A549 (cell line): ENCODE measurements around the gene HNMT. TPM values are rescaled to one million over a fixed set of nuclear protein-coding genes. Genes with fewer than 3 reads are reported as not detected.

Experiments
- ATAC-seq, 2 experiments: fragments of 200-7000 bp in 1 of 2; fragments of >200 bp in 1 of 2; cut with Nextera tagmentation in 1 of 2; cut with Tn5 transposase in 1 of 2; 3 replicates each; pipeline versions ENCODE4 v1.8.0 to v1.9.1; 2018 to 2020; ENCODE audit warnings: mild to moderate bottlenecking in 1 of 2, moderate library complexity in 1 of 2
- CTCF ChIA-PET: fragments of 300-600 bp; sonication (Branson Sonifier 250); formaldehyde crosslinking; extraction: SDS; loops from one replicate; lab custom pipeline; 2021; ENCODE audit warnings: antibody characterized with exemption, inconsistent platforms; lab: Yijun Ruan, JAX
- POLR2A ChIA-PET: fragments of 350-600 bp; formaldehyde crosslinking; extraction: SDS; loops from one replicate; lab custom pipeline; 2021; ENCODE audit warnings: antibody characterized with exemption, inconsistent platforms; lab: Yijun Ruan, JAX
- DNase-seq, 2 experiments: peaks; one replicate each; pipeline versions ENCODE4 v3.0.0 to v3.0.0-alpha.2; 2011 to 2016; ENCODE audit warnings: low read depth in 1 of 2, low spot score in 1 of 2
- FAIRE-seq: peaks from 2 replicates; lab custom pipeline; 2011; peaks lifted over from hg19 to GRCh38; lab: Jason Lieb, UNC
- H3K27ac ChIP-seq, 2 experiments: fragments of >200 bp; sonication (Bioruptor Twin); formaldehyde crosslinking; 3 replicates each; pipeline ENCODE4 v1.5.1; 2016 to 2017
- H3K4me1 ChIP-seq: fragments of >200 bp; sonication (Bioruptor Twin); formaldehyde crosslinking; 3 replicates; pipeline ENCODE4 v1.6.1; 2016
- H3K4me2 ChIP-seq: fragments of >200 bp; sonication (Bioruptor Twin); formaldehyde crosslinking; 3 replicates; pipeline ENCODE4 v1.6.1; 2016
- H3K4me3 ChIP-seq: fragments of >200 bp; sonication (Bioruptor Twin); formaldehyde crosslinking; 3 replicates; pipeline ENCODE4 v1.5.1; 2016
- H3K9me3 ChIP-seq: fragments of >200 bp; sonication (Bioruptor Twin); formaldehyde crosslinking; 3 replicates; pipeline ENCODE4 v1.6.1; 2016
- CEBPB ChIP-seq, 2 experiments: fragments of >200 bp in 1 of 2; sonication (Bioruptor Twin) in 1 of 2; formaldehyde crosslinking in 1 of 2; IDR thresholded peaks; 2 replicates each; pipeline ENCODE4 v1.6.1; 2012 to 2016
- ESRRA ChIP-seq: fragments of 150-350 bp; IDR thresholded peaks from 2 replicates; pipeline ENCODE4 v1.6.1; 2014; ENCODE audit warnings: mild to moderate bottlenecking, low read length, borderline replicate concordance
- FOXS1 ChIP-seq: fragments of 250-450 bp; sonication (Bioruptor Pico); IDR thresholded peaks from 2 replicates; pipeline ENCODE4 v1.5.0; 2020; ENCODE audit warnings: mild to moderate bottlenecking, moderate library complexity
- HES2 ChIP-seq: fragments of >200 bp; sonication (Bioruptor Twin); formaldehyde crosslinking; IDR thresholded peaks from 2 replicates; pipeline ENCODE4 v1.6.1; 2016
- HOXB13 ChIP-seq: fragments of 250-450 bp; sonication (Bioruptor Pico); IDR thresholded peaks from 2 replicates; pipeline ENCODE4 v1.5.0; 2020; ENCODE audit warnings: low read depth, mild to moderate bottlenecking, moderate library complexity
- HOXB5 ChIP-seq: fragments of 250-450 bp; sonication (Bioruptor Pico); IDR thresholded peaks from 2 replicates; pipeline ENCODE4 v1.5.0; 2020; ENCODE audit warnings: mild to moderate bottlenecking, moderate library complexity
- KDM1A ChIP-seq: fragments of 200-600 bp; sonication (generic); IDR thresholded peaks from 2 replicates; pipeline ENCODE4 v1.6.1; 2016; ENCODE audit warnings: low read depth, mild to moderate bottlenecking
- KDM5A ChIP-seq: fragments of 200-600 bp; sonication (generic); IDR thresholded peaks from 2 replicates; pipeline ENCODE4 v1.6.1; 2016; ENCODE audit warnings: antibody characterized with exemption, mild to moderate bottlenecking
- MAFK ChIP-seq: fragments of 450-650 bp; IDR thresholded peaks from 2 replicates; pipeline ENCODE4 v1.6.1; 2014; ENCODE audit not compliant: partially characterized antibody
- MYC ChIP-seq: IDR thresholded peaks from 2 replicates; pipeline ENCODE4 v1.6.1; 2012; ENCODE audit warnings: mild to moderate bottlenecking, inconsistent platforms, low read length, improper control_type of control experiment, borderline replicate concordance
- NFE2L2 ChIP-seq: fragments of 150-350 bp; conservative IDR thresholded peaks from 2 replicates; pipeline ENCODE4 v1.6.1; 2014; ENCODE audit warnings: low read length
- NPAS2 ChIP-seq: fragments of 250-450 bp; sonication (Bioruptor Pico); IDR thresholded peaks from 2 replicates; pipeline ENCODE4 v1.8.0; 2022; ENCODE audit warnings: mild to moderate bottlenecking, moderate library complexity, borderline replicate concordance
- NR3C1 ChIP-seq: fragments of >200 bp; sonication (Bioruptor Twin); formaldehyde crosslinking; IDR thresholded peaks from 3 replicates; pipeline ENCODE4 v1.6.1; 2017
- PBX3 ChIP-seq: IDR thresholded peaks from 2 replicates; pipeline ENCODE4 v1.6.1; 2012
- POLR2A ChIP-seq: IDR thresholded peaks from 2 replicates; pipeline ENCODE4 v1.6.1; 2012; ENCODE audit warnings: mild to moderate bottlenecking, low read length
- POLR2AphosphoS2 ChIP-seq: conservative IDR thresholded peaks from 2 replicates; pipeline ENCODE4 v1.6.1; 2012; ENCODE audit warnings: low read length, improper control_type of control experiment, inconsistent platforms
- SREBF2 ChIP-seq: fragments of 450-650 bp; IDR thresholded peaks from 2 replicates; pipeline ENCODE4 v1.6.1; 2014; ENCODE audit warnings: mild to moderate bottlenecking, moderate library complexity
- TFCP2L1 ChIP-seq: fragments of 250-450 bp; sonication (Bioruptor Pico); IDR thresholded peaks from 2 replicates; pipeline ENCODE4 v1.5.0; 2021; ENCODE audit warnings: mild to moderate bottlenecking
- ZC3H11A ChIP-seq: fragments of 450-650 bp; IDR thresholded peaks from 2 replicates; pipeline ENCODE4 v1.6.1; 2014; ENCODE audit warnings: antibody characterized with exemption, mild to moderate bottlenecking
- ZFP36 ChIP-seq: fragments of 450-650 bp; IDR thresholded peaks from 2 replicates; pipeline ENCODE4 v1.6.1; 2014; ENCODE audit warnings: borderline replicate concordance; ENCODE audit not compliant: partially characterized antibody
- ZSCAN20 ChIP-seq: fragments of 250-450 bp; sonication (Bioruptor Pico); IDR thresholded peaks from 2 replicates; pipeline ENCODE4 v1.8.0; 2022; ENCODE audit warnings: mild to moderate bottlenecking, moderate library complexity
- WGBS: methylation state at CpG from one replicate; pipeline ENCODE4 v1.1.6; 2017; ENCODE audit errors: missing lambda C conversion rate; 5-methylcytosine and 5-hydroxymethylcytosine counted together
- polyA plus RNA-seq, 4 experiments: library from polyadenylated mRNA; depleted of rRNA in 3 of 4; stranded (reverse); fragments of >200 nt; fragmentation: RNase III in 1 of 4; extraction: RNeasy Plus Mini Kit Qiagen cat#74134 plus additional on column Dnase treatment in 1 of 4; gene quantifications; 2 replicates in 3 of 4; 3 replicates in 1 of 4; pipeline ENCODE4 v1.2.3, GENCODE V29; 2011 to 2017
- TF ChIP-seq, protein P1 (sequence below): fragments of 200-600 bp; sonication (generic); IDR thresholded peaks from 2 replicates; pipeline ENCODE4 v1.6.1; 2016; ENCODE audit warnings: antibody characterized with exemption, mild to moderate bottlenecking, moderate library complexity

The HNMT gene
- polyA plus RNA-seq, 2 of the 4 experiments (the other 2 are of a cell fraction), result 1.5 to 5.5 TPM

GRCh38 chr2:137981112-137981656, 16.9 kb downstream of the HNMT start:
- Histone ChIP-seq H3K9me3 (no peaks in the 10 kb centered on the region), H3K4me2 (no peak overlapping the region), H3K4me3 (no peak overlapping the region), H3K4me1 (peaks cover 11% of the 10 kb centered on the region), H3K27ac (no peak overlapping the region)
- ChIA-PET POLR2A (no interaction called here), CTCF (no interaction called here)
- TF ChIP-seq, protein P1, sequence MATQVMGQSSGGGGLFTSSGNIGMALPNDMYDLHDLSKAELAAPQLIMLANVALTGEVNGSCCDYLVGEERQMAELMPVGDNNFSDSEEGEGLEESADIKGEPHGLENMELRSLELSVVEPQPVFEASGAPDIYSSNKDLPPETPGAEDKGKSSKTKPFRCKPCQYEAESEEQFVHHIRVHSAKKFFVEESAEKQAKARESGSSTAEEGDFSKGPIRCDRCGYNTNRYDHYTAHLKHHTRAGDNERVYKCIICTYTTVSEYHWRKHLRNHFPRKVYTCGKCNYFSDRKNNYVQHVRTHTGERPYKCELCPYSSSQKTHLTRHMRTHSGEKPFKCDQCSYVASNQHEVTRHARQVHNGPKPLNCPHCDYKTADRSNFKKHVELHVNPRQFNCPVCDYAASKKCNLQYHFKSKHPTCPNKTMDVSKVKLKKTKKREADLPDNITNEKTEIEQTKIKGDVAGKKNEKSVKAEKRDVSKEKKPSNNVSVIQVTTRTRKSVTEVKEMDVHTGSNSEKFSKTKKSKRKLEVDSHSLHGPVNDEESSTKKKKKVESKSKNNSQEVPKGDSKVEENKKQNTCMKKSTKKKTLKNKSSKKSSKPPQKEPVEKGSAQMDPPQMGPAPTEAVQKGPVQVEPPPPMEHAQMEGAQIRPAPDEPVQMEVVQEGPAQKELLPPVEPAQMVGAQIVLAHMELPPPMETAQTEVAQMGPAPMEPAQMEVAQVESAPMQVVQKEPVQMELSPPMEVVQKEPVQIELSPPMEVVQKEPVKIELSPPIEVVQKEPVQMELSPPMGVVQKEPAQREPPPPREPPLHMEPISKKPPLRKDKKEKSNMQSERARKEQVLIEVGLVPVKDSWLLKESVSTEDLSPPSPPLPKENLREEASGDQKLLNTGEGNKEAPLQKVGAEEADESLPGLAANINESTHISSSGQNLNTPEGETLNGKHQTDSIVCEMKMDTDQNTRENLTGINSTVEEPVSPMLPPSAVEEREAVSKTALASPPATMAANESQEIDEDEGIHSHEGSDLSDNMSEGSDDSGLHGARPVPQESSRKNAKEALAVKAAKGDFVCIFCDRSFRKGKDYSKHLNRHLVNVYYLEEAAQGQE, result no peak
- TF ChIP-seq CEBPB (IDR thresholded peaks at IDR 0.05), result no peak
- no peak for TF ChIP-seq ESRRA
- no peak for TF ChIP-seq NR3C1
- TF ChIP-seq TFCP2L1, result no peak
- no peak for TF ChIP-seq PBX3
- TF ChIP-seq HOXB13 (CRISPR knock-in tag), result no peak
- TF ChIP-seq ZFP36, result no peak
- TF ChIP-seq POLR2AphosphoS2, result no peak
- no peak for TF ChIP-seq FOXS1 (CRISPR knock-in tag)
- TF ChIP-seq POLR2A, result no peak
- TF ChIP-seq ZSCAN20 (CRISPR knock-in tag), result no peak
- TF ChIP-seq MAFK, result no peak
- no peak for TF ChIP-seq KDM1A
- 86% methylated on average over 11 of the region's 11 CpGs for WGBS
- DNase-seq (no peak), FAIRE-seq (no peak), ATAC-seq (no peak)

DNA sequence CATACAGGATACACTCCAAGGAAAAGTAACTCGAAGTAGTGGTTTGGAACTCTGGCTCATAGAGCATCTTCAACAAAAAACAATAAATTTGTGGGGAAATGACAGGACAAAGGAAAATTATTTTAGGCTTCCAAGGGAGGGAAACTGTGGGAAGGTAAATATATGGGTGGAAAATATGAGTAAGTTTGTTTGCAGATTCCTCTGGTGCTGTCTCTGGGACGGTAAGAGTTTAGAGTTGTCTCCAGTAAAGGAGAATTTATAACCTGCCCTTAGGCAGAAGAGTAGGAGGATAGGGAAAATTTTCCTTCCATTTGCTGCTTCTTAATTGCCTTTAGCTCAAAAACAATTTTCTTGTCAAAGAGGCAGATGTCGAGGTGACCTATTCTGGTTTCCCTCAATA, 19.3 kb downstream of the HNMT start:
- TF ChIP-seq NPAS2 (CRISPR knock-in tag), result no peak
- TF ChIP-seq SREBF2, result no peak
- no peak for TF ChIP-seq MYC
- no peak for TF ChIP-seq HOXB5 (CRISPR knock-in tag)
- TF ChIP-seq NFE2L2, result no peak
- no peak for TF ChIP-seq MAFK
- no peak for TF ChIP-seq TFCP2L1
- no peak for TF ChIP-seq ZC3H11A
- CTCF ChIA-PET, result no interaction called here
- ATAC-seq, result peak in 1 of 2 experiments; percentile 33; a peak in 2 of 6 replicates
- Histone ChIP-seq H3K4me2 (peak overlapping the region; percentile 40), H3K27ac (no peak overlapping the region), H3K4me3 (no peak overlapping the region), H3K9me3 (no peaks in the 10 kb centered on the region), H3K4me1 (peaks cover 11% of the 10 kb centered on the region)
- peak in 1 of 2 experiments; percentile 44 for DNase-seq
- POLR2A ChIA-PET, result no interaction called here
- FAIRE-seq, result no peak
- 15% methylated on average over 3 of the region's 3 CpGs for WGBS

GRCh38 chr2:137986268-137986667, 22.0 kb downstream of the HNMT start:
- no peak overlapping the region for H3K4me3 ChIP-seq
- no peak for ATAC-seq
- no peak for TF ChIP-seq HES2
- no peak for TF ChIP-seq KDM5A
- TF ChIP-seq, all 56 proteins: peak for 0
- ChIA-PET POLR2A (no interaction called here), CTCF (interaction anchor here (1.0 kb wide), 1 partner anchor 38 kb away, joined by 4 read pairs; no protein-coding TSS in a partner anchor)
- WGBS, result 81% methylated on average over 1 of the region's 1 CpG
- H3K4me1 ChIP-seq, result peaks cover 11% of the 10 kb centered on the region
- FAIRE-seq (no peak), DNase-seq (no peak)
- H3K27ac ChIP-seq, result no peak overlapping the region
- no peak overlapping the region for H3K4me2 ChIP-seq
- H3K9me3 ChIP-seq, result no peaks in the 10 kb centered on the region
